ENCODE results near the gene MPO.

MPO gene

DNA sequence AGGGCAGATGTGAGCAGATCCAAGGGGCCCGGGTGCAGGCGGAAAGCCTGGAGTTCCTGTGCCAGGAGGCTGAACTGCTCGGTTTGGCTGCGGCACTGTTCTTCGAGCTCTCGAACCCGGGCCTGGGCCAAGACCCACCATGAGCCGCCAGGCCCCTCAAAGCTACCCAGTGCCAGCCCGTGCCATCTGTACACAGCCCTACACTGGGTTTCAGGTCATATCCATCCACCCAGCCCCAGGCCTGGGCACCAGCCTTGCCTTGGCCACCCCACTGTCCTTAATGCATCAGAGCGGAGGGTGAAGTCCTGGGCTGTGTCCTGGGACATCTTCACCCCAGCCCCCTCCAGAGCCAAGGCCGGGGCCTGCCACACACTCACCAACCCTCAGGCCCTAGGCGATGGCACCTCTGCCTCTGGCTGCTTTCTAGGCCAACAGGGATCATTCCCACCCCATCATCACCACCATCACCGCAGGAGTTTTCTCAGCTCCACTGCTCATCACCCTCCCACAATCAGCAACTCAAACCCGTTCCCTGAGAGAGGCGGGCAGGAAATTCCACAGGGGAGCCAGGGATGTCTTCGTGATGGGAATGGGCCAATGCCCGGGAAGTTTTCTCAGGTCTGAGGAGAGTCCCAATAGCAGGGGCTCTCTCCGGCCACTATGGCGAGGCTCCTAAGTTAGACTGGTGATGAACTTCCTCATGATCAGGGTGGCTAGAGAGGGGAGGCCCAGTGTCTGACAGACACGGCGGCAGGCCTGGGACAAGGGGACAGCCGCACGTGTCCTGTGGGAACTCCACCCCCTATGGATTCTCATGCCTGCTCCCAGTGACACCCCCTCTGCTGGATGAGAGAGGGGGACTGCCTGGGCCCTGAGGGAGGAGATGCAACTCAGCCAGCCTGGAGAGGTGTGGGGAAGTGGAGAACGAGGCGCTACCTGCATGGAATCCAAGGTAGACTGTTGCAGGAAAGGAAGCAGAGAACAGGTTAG, 38.7 kb upstream of the MPO start:
- DNase-seq (ENCODE audit: extremely low spot score): no peak
- CTCF ChIA-PET: interaction anchor here (1.0 to 8.7 kb wide), 5 partner anchors 10 to 119 kb away, joined by 3 to 93 read pairs (median 5); partner anchors contain the start of gene RNF43
- POLR2A ChIA-PET: interaction anchor here (0.7 kb wide), 1 partner anchor 13 kb away, joined by 3 read pairs; no protein-coding TSS in a partner anchor
- TF ChIP-seq, protein P1, sequence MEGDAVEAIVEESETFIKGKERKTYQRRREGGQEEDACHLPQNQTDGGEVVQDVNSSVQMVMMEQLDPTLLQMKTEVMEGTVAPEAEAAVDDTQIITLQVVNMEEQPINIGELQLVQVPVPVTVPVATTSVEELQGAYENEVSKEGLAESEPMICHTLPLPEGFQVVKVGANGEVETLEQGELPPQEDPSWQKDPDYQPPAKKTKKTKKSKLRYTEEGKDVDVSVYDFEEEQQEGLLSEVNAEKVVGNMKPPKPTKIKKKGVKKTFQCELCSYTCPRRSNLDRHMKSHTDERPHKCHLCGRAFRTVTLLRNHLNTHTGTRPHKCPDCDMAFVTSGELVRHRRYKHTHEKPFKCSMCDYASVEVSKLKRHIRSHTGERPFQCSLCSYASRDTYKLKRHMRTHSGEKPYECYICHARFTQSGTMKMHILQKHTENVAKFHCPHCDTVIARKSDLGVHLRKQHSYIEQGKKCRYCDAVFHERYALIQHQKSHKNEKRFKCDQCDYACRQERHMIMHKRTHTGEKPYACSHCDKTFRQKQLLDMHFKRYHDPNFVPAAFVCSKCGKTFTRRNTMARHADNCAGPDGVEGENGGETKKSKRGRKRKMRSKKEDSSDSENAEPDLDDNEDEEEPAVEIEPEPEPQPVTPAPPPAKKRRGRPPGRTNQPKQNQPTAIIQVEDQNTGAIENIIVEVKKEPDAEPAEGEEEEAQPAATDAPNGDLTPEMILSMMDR (IDR thresholded peaks at IDR 0.05; ENCODE audit: control extremely low read depth, extremely low read depth, low read depth, missing control alignments): no peak

DNA sequence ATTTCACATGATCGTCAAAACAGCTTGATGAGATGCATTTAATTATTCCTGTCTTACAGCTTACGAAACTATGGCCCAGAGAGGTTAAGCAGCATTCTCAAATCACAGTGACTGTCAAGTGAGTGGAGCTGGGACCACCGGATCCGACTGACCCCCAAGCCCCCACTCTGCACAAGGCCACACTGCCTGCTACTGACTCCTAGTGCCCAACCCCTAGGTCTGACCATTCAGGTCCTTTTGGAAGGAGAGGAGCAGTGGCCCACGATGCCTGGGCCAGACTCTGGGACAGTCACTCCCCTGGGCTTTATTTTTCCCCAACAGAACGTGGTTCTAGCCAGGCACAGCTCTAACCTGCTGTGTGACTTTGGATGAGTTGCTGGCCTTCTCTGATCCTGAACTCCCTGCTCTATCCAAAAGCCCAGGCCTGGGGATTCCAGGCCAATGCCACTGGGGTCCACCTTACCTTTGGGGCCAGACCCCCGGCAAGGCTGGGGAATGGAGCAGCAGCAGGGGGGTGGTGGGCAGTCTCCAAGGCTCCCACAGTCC, 38.0 kb upstream of the MPO start:
- TF ChIP-seq, protein P1 (IDR thresholded peaks at IDR 0.05; ENCODE audit: control extremely low read depth, extremely low read depth, low read depth, missing control alignments): no peak
- DNase-seq (ENCODE audit: extremely low spot score): no peak
- ChIA-PET POLR2A (interaction anchor here (0.6 to 0.7 kb wide), 3 partner anchors 14 to 754 kb away, joined by 3 to 5 read pairs (median 3); no protein-coding TSS in a partner anchor), CTCF (interaction anchor here (1.0 to 8.7 kb wide), 15 partner anchors 9 to 130 kb away, joined by 3 to 93 read pairs (median 8); partner anchors contain the start of genes RNF43 and SUPT4H1)

DNA sequence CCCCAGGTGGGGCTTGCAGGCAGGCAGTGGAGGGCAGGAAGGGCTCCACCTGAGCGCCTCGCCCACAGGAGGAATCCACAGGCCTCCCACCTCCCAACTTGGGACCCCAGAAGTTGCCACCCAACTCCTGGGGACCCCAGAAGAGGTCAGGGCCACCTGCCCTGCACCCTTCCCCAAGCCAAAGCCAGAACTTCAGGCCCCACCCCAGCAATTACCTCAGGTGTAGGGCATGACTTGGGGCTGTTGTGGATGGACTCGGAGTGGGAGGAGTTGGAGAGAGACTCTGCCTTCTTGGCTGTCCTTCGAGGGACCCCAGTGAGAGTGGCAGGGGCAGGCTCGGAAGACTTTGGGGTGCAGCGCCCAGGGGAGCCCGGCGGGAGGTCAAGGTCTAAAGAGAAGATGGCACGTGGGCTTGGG, 37.3 kb upstream of the MPO start:
- CTCF ChIA-PET: interaction anchor here (0.6 to 8.7 kb wide), 48 partner anchors 9 to 692 kb away, joined by 3 to 93 read pairs (median 5); partner anchors contain the start of genes HSF5, RNF43, SUPT4H1 and TSPOAP1
- no peak for DNase-seq (ENCODE audit: extremely low spot score)
- POLR2A ChIA-PET: interaction anchor here (0.6 to 1.3 kb wide), 8 partner anchors 8 to 754 kb away, joined by 3 to 16 read pairs (median 4); partner anchors contain the start of gene TSPOAP1
- TF ChIP-seq, protein P1 (IDR thresholded peaks at IDR 0.05; ENCODE audit: control extremely low read depth, extremely low read depth, low read depth, missing control alignments): no peak

DNA sequence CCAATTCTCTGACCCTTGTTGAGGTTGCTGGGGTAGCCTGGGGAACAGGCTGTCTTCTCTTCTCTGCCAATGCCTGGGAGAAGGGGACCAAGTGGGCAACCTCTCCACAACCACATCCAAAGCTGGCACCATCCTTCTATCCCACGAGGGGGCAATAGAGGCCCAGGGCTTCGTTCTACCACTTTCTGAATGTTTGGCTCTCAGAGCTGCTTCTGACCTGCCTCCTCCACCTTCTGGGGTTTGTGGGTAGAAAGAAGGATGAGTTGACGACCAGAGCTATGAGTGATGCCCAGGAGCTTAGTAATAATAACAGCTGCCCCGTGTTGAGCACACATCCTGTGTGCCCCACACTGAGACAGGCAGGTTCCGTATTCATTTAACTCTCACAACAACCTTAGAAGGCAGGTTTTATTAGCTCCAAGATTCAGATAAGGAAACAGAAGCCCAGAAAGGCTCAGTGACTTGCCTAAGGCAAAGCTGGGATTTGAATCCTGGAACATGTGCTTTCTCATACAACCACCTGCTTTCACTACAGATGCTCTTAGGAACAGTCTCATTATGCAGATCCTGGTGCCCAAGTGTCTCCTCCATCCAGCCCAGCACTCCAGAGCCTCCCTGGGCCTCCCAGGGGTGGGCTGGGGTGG, 36.8 kb upstream of the MPO start:
- ChIA-PET POLR2A (interaction anchor here (0.9 to 1.3 kb wide), 6 partner anchors 8 to 313 kb away, joined by 3 to 16 read pairs (median 6); partner anchors contain the start of gene TSPOAP1), CTCF (interaction anchor here (0.6 to 8.7 kb wide), 50 partner anchors 9 to 693 kb away, joined by 3 to 93 read pairs (median 5); partner anchors contain the start of genes HSF5, RNF43, SUPT4H1 and TSPOAP1)
- DNase-seq (ENCODE audit: extremely low spot score): peak; percentile 79
- TF ChIP-seq, protein P1 (IDR thresholded peaks at IDR 0.05; ENCODE audit: control extremely low read depth, extremely low read depth, low read depth, missing control alignments): peak; percentile 77

DNA sequence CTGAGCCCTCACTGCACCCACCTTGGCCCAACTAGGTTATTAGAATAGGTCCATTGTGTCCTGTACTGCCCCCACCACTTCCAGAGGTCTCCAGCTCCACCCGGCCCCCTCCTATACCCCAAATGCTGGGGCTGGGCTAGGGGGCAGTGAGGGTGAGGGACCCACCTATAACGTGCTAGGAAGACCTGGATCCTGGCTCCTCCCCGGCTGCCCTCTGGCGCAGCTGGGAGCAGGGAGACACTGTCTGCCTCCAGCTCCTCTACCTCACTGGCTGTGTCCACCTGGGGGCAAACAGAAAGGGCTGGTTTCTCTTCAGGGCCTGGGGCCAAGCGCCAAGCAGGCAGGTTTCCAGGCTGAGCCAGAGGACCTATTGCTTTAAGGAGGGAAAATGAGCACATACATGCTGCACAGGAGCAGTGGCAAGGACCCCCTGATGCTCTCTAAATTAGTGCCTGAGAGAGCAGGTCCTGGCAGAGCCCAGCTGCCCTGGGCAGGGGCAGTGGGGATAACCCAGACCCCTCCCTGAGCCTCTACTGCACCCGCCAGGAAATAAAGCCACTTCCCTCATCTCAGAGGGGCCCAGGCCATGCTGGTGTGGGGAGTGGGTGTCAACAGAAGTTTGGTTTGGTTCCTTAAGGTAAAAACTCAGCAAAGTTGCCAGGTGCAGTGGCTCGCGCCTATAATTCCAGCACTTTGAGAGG, 35.7 kb upstream of the MPO start:
- POLR2A ChIA-PET: interaction anchor here (1.0 kb wide), 1 partner anchor 16 kb away, joined by 4 read pairs; no protein-coding TSS in a partner anchor
- DNase-seq (ENCODE audit: extremely low spot score): no peak
- CTCF ChIA-PET: interaction anchor here (0.7 to 8.7 kb wide), 28 partner anchors 9 to 176 kb away, joined by 3 to 93 read pairs (median 6); partner anchors contain the start of genes RNF43, SUPT4H1 and TSPOAP1

More for the DNA sequence above, 35.7 kb upstream of the MPO start:
- TF ChIP-seq, protein P1 (IDR thresholded peaks at IDR 0.05; ENCODE audit: control extremely low read depth, extremely low read depth, low read depth, missing control alignments): no peak
